Astrocyte of the spinal cord (primary cell): ENCODE measurements around the gene XKR8.

Experiments used
- DNase-seq: peaks from one replicate; pipeline ENCODE4 v3.0.0; 2011; ENCODE audit warnings: low read depth, low spot score
- H3K4me3 ChIP-seq: 2 replicates; pipeline ENCODE4 v1.5.1; 2011; ENCODE audit warnings: low read depth, mild to moderate bottlenecking, low read length, moderate library complexity
- CTCF ChIP-seq: IDR thresholded peaks from 2 replicates; pipeline ENCODE4 v1.5.1; 2012; ENCODE audit warnings: low read depth, mild to moderate bottlenecking, low read length, inconsistent platforms
- in situ Hi-C: cut with HindIII; loops from 2 replicates; pipeline ENCODE4 v1.10.0; 2017; ENCODE audit warnings: low sequenced_read_pairs

The XKR8 gene

GRCh38 chr1:27954186-27954585 is 5.6 kb upstream of the XKR8 start:
- no peak for DNase-seq
- in situ Hi-C loops: no loop called here
- H3K4me3 ChIP-seq: no peak overlapping the region
- no peak for TF ChIP-seq CTCF

- H3K4me3 ChIP-seq: no peak overlapping the region
- in situ Hi-C loops: no loop called here
- TF ChIP-seq CTCF: no peak
- no peak for DNase-seq
These were observed 4.7 kb upstream of the XKR8 start for GRCh38 chr1:27955076-27955475.

GRCh38 chr1:27956761-27957160 is 3.0 kb upstream of the XKR8 start:
- TF ChIP-seq CTCF: no peak
- H3K4me3 ChIP-seq: no peak overlapping the region
- in situ Hi-C loops: no loop called here
- no peak for DNase-seq

DNA sequence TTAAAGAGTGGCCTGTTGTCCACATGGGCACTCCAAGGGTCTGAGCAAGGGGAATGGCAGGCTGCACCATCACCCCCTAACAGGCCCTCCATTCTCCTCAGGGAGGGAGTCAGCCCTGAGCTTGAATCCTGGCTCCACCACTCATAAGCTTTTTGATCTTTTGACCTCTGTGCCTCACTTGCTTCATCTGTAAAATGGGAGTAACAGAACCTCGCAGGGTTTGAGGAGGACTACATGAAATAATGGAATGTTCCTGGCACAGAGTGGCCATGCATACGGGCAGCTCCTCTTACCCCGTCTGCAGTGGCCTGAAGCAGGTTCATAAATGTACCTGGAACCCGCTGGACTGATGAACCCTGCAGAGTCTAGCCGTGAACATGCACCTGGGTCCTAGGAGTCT is 2.1 kb upstream of the XKR8 start:
- H3K4me3 ChIP-seq: no peak overlapping the region
- no peak for DNase-seq
- no peak for TF ChIP-seq CTCF
- in situ Hi-C loops: no loop called here

DNA sequence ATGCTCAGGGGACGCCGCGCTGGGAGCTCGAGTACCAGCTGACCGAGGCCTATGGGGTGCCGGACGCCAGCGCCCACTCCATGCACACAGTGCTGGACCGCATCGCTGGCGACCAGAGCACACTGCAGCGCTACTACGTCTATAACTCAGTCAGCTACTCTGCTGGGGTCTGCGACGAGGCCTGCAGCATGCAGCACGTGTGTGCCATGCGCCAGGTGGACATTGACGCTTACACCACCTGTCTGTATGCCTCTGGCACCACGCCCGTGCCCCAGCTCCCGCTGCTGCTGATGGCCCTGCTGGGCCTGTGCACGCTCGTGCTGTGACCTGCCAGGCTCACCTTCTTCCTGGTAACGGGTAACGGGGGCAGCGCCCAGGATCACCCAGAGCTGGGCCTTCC is 1.3 kb upstream of the XKR8 start:
- no peak for DNase-seq
- no peak overlapping the region for H3K4me3 ChIP-seq
- in situ Hi-C loops: no loop called here

DNA sequence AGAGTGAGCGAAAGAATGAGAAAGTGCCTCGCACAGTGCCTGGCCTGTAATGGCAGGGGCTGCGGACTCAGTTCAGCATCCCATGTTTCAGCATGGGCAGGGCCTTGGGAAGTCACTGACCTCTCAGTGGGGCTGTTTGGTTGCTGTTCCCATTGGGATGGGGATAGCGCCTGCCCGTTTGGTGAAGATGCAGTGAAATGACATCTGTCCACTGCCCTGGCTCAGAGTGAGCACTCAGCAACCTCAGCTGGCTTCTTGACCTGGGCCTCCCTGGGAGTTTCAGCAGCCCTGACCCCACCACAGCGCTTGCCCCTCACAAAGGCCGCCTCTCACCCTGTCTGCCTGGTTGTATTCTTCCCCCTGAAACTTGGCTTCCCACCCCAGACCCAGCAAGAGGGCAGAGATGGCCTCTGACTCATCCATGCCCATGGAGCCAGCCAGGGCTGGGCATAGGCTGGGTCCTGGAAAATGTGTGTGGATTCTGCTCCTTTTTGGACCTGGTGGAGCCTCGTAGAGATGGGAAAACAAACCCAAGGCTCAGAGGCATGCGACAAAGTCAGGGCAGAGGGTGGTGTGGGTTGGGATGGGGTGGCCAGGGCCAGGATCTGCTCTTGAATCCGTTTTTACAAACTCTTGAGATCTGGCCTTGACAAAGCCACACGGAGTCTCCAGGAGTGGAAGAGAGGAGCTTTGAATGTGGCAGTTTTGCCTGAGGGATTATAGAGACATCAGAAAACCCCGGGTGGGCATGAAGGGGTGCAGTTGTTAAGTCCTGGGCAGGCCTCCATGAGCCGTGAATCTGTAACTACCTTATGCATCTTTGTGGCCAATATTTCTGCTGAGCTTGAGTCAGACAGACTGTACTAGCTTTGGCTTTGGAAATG is 1.2 kb downstream of the XKR8 start:
- TF ChIP-seq CTCF: no peak
- no peak for DNase-seq
- in situ Hi-C loops: no loop called here
- H3K4me3 ChIP-seq: peak overlapping the region; percentile 62

More for the DNA sequence above, 1.3 kb upstream of the XKR8 start:
- TF ChIP-seq CTCF: no peak
